GM12878 (cell line): ENCODE measurements around the gene WBP1L. TPM values are rescaled to one million over a fixed set of nuclear protein-coding genes. Genes with fewer than 3 reads are reported as not detected.

Experiments
- ATAC-seq: fragments of 200-7000 bp; cut with Tn5 transposase; 3 replicates; pipeline ENCODE4 v1.9.1; 2020; ENCODE audit warnings: mild to moderate bottlenecking, moderate library complexity
- BruUV-seq: library from RNA; stranded (reverse); fragments of 400-500 nt; replicated peaks from 2 replicates; lab custom pipeline; 2021; lab: Mats Ljungman, UMichigan
- CTCF ChIA-PET: fragments of 300-600 bp; sonication (Branson Sonifier 250); formaldehyde crosslinking; extraction: SDS; loops from one replicate; lab custom pipeline; 2021; ENCODE audit warnings: inconsistent platforms; lab: Yijun Ruan, JAX
- POLR2A ChIA-PET: fragments of 350-600 bp; formaldehyde crosslinking; extraction: SDS; loops from one replicate; lab custom pipeline; 2021; ENCODE audit warnings: inconsistent platforms; lab: Charles Lee
- RAD21 ChIA-PET: fragments of 300-600 bp; sonication (Branson Sonifier 250); formaldehyde crosslinking; loops from one replicate; lab custom pipeline; 2023; ENCODE audit warnings: antibody characterized with exemption; ENCODE audit not compliant: unreplicated experiment; lab: Charles Lee
- SMC1A ChIA-PET: fragments of 300-600 bp; sonication (Branson Sonifier 250); formaldehyde crosslinking; loops from one replicate; lab custom pipeline; 2023; ENCODE audit not compliant: unreplicated experiment, uncharacterized antibody; lab: Charles Lee
- DNase-seq: peaks from one replicate; pipeline ENCODE4 v3.0.0-alpha.2; 2011; ENCODE audit warnings: low read depth, low spot score
- FAIRE-seq: peaks from 3 replicates; lab custom pipeline; 2011; peaks lifted over from hg19 to GRCh38; lab: Jason Lieb, UNC
- H2AFZ ChIP-seq: 2 replicates; pipeline ENCODE4 v1.6.0; 2011; ENCODE audit warnings: low read depth, low read length, control low read depth; ENCODE audit not compliant: control insufficient read depth
- H3K27ac ChIP-seq: 2 replicates; pipeline ENCODE4 v1.5.1; 2011; ENCODE audit warnings: control low read depth; ENCODE audit not compliant: control insufficient read depth, insufficient read depth
- H3K27me3 ChIP-seq, 2 experiments: replicated peaks in 1 of 2; 2 replicates each; pipeline versions ENCODE4 v1.6.0 to v1.6.1; 2011; ENCODE audit warnings: low read length in 1 of 2; ENCODE audit not compliant: control insufficient read depth in 2 of 2, insufficient read depth in 2 of 2
- H3K36me3 ChIP-seq, 2 experiments: 2 replicates each; pipeline ENCODE4 v1.5.1; 2011; ENCODE audit warnings: low read length in 1 of 2; ENCODE audit not compliant: control insufficient read depth in 2 of 2, insufficient read depth in 2 of 2
- H3K4me1 ChIP-seq: 2 replicates; pipeline ENCODE4 v1.6.1; 2011; ENCODE audit warnings: mild to moderate bottlenecking, low read length, moderate library complexity, mixed read lengths; ENCODE audit not compliant: control insufficient read depth, insufficient read depth
- H3K4me2 ChIP-seq: 2 replicates; pipeline ENCODE4 v1.6.0; 2011; ENCODE audit warnings: control low read depth; ENCODE audit not compliant: control insufficient read depth, insufficient read depth
- H3K4me3 ChIP-seq: fragments of 200-600 bp; sonication (generic); 2 replicates; pipeline ENCODE4 v1.5.1; 2016
- H3K79me2 ChIP-seq: 2 replicates; pipeline ENCODE4 v1.6.0; 2011; ENCODE audit warnings: low read length; ENCODE audit not compliant: control insufficient read depth, insufficient read depth
- H3K9ac ChIP-seq: 2 replicates; pipeline ENCODE4 v1.8.0; 2011; ENCODE audit warnings: low read length, control low read depth, mixed read lengths; ENCODE audit not compliant: control insufficient read depth, insufficient read depth
- H3K9me3 ChIP-seq: replicated peaks from 3 replicates; pipeline ENCODE4 v1.5.1; 2011; ENCODE audit warnings: mild to moderate bottlenecking, low read length; ENCODE audit not compliant: control insufficient read depth, insufficient read depth
- H4K20me1 ChIP-seq: 2 replicates; pipeline ENCODE4 v1.6.0; 2011; ENCODE audit not compliant: control insufficient read depth, insufficient read depth
- ATF7 ChIP-seq: fragments of 450-650 bp; IDR thresholded peaks from 2 replicates; pipeline ENCODE4 v1.6.1; 2016; ENCODE audit warnings: low read depth, mild to moderate bottlenecking
- BACH1 ChIP-seq: fragments of 450-650 bp; IDR thresholded peaks from 2 replicates; pipeline ENCODE4 v1.6.1; 2017; ENCODE audit warnings: mild to moderate bottlenecking, borderline replicate concordance
- CHD4 ChIP-seq: fragments of 200-600 bp; sonication (generic); IDR thresholded peaks from 2 replicates; pipeline ENCODE4 v1.6.1; 2016; ENCODE audit warnings: mild to moderate bottlenecking
- CREB1 ChIP-seq: IDR thresholded peaks from 2 replicates; pipeline ENCODE4 v1.6.1; 2012; ENCODE audit warnings: low read depth, mild to moderate bottlenecking, inconsistent platforms
- FOXK2 ChIP-seq: fragments of 450-650 bp; IDR thresholded peaks from 2 replicates; pipeline ENCODE4 v1.6.1; 2017; ENCODE audit warnings: mild to moderate bottlenecking, moderate library complexity
- IKZF1 ChIP-seq: fragments of 450-650 bp; conservative IDR thresholded peaks from 2 replicates; pipeline ENCODE4 v1.6.1; 2017; ENCODE audit warnings: antibody characterized with exemption, mild to moderate bottlenecking
- MYC ChIP-seq: IDR thresholded peaks from 2 replicates; pipeline ENCODE4 v1.6.1; 2011; ENCODE audit warnings: mild to moderate bottlenecking, low read length, moderate library complexity, inconsistent platforms; ENCODE audit not compliant: insufficient read depth, insufficient replicate concordance, insufficient read length, severe bottlenecking
- PAX5 ChIP-seq: IDR thresholded peaks from 2 replicates; pipeline ENCODE4 v1.6.1; 2011; ENCODE audit warnings: low read depth, low read length, borderline replicate concordance
- POU2F2 ChIP-seq: IDR thresholded peaks from 3 replicates; pipeline ENCODE4 v1.6.1; 2011; ENCODE audit warnings: low read depth, mild to moderate bottlenecking, low read length, borderline replicate concordance
- RAD51 ChIP-seq: fragments of 450-650 bp; IDR thresholded peaks from 2 replicates; pipeline ENCODE4 v1.6.1; 2016; ENCODE audit warnings: moderate library complexity, mild to moderate bottlenecking, inconsistent platforms
- RELA ChIP-seq: fragments of 450-650 bp; IDR thresholded peaks from 2 replicates; pipeline ENCODE4 v1.8.0; 2014; ENCODE audit warnings: borderline replicate concordance; ENCODE audit not compliant: partially characterized antibody
- SMAD1 ChIP-seq: fragments of 450-650 bp; IDR thresholded peaks from 2 replicates; pipeline ENCODE4 v1.6.1; 2018; ENCODE audit warnings: mild to moderate bottlenecking, low read depth; ENCODE audit not compliant: partially characterized antibody
- SMARCA5 ChIP-seq: fragments of 450-650 bp; IDR thresholded peaks from 2 replicates; pipeline ENCODE4 v1.6.1; 2017; ENCODE audit warnings: mild to moderate bottlenecking
- SMC3 ChIP-seq: IDR thresholded peaks from 2 replicates; pipeline ENCODE4 v1.6.1; 2011; ENCODE audit warnings: low read length, improper control_type of control experiment, borderline replicate concordance
- TBL1XR1 ChIP-seq: IDR thresholded peaks from 2 replicates; pipeline ENCODE4 v1.6.1; 2012; ENCODE audit warnings: low read depth, low read length, improper control_type of control experiment
- WGBS: methylation state at CpG from one replicate; pipeline ENCODE4 v1.1.6; 2016; ENCODE audit warnings: low lambda C conversion rate; ENCODE audit not compliant: insufficient replicate concordance, insufficient coverage; ENCODE audit errors: missing lambda C conversion rate; 5-methylcytosine and 5-hydroxymethylcytosine counted together
- in situ Hi-C: fragments of 300-500 bp; cut with MboI; formaldehyde crosslinking; loops from 9 replicates; pipeline ENCODE4 v1.14.3; 2018; ENCODE audit warnings: mixed read lengths
- intact Hi-C: fragments of 100-400 bp; cut with micrococcal nuclease; formaldehyde crosslinking; loops from one replicate; pipeline ENCODE4 v1.14.2; 2022; ENCODE audit not compliant: unreplicated experiment
- polyA plus RNA-seq, 11 experiments: library from polyadenylated mRNA; depleted of rRNA in 4 of 11; unstranded in 6 of 11; stranded (reverse) in 5 of 11; fragments of >200 nt; fragmentation: Nextera tagmentation in 4 of 11; fragmentation: Illumina TruSeq in 1 of 11; extraction: Ambion mirVana in 4 of 11; extraction: Trizol in 1 of 11; gene quantifications; 1 replicate in 1 of 11; 2 replicates in 10 of 11; pipeline versions ENCODE4 v1.2.1 to v1.2.3, GENCODE V29; 2011 to 2016; ENCODE audit warnings: inconsistent platforms in 2 of 11, missing spikeins in 2 of 11, low read depth in 1 of 11
- total RNA-seq, 4 experiments: library from RNA; depleted of rRNA in 3 of 4; stranded (reverse); fragments of >200 nt in 3 of 4; fragmentation: Illumina TruSeq in 1 of 4; extraction: Trizol in 1 of 4; gene quantifications; 2 replicates each; pipeline versions ENCODE4 v1.2.1 to v1.2.3, GENCODE V29; 2013 to 2021
- TF ChIP-seq, protein P1 (sequence below): fragments of 450-650 bp; formaldehyde crosslinking; IDR thresholded peaks from 2 replicates; pipeline ENCODE4 v1.4.0; 2020; ENCODE audit warnings: mild to moderate bottlenecking, moderate library complexity
- TF ChIP-seq, protein P2 (sequence below): IDR thresholded peaks from 2 replicates; pipeline ENCODE4 v1.6.1; 2012; ENCODE audit warnings: low read length, inconsistent platforms

The WBP1L gene
- total and polyA plus RNA-seq, 10 of the 15 experiments (the other 5 are each of a cell fraction or from before 2014, with no cell fraction given), result 3.7 to 18.8 (median 12.3) TPM

DNA sequence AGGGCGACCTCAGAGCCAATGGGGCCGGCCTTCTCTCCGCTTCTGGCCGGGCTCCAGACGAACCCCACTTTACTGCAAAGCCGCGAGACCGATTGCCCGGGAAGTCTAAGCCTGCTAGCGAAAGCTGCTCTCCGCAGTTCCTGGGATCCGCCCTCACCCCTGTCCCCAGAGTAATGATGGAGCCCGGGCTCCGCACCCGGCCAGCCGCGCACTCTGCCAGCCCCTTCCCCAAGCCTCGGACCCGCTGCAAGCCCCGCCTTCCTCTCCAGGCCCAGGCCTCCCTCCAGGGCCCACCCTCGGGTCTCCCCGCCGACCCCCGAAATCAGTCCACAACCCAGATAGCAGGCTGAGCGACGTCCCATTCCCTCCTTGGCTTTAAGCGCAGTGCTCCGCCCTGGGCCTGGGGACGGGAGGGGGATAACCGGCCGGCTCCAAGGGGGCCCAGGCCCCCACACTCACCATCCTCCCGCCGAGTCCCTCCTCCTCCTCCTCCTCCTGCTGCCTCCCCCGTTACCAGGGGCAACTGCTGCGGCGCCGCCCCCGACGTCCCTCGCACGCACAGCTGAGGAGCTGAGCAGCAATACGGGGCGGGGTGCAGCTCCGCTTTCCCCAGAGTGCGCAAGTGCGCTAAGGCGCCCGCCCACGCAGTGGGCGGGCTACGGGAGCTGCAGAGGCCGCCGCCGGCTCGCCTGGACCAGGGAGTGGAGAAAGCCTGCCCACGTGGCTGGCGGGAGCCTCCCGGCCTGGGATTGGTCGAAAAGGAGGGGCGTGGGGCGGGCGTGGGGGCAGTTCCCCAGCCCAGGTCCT is 29.7 kb upstream of the WBP1L start, which contains the start of gene ARL3:
ARL3 (minus strand) TSS at position 584 of the 807 bp plus-strand sequence; CDS start at position 462, 122 bp downstream.
- FAIRE-seq (peak; percentile 86), DNase-seq (peak; percentile 94), ATAC-seq (peak; percentile 84)
- ChIA-PET CTCF (interaction anchor here (0.7 to 8.5 kb wide), 16 partner anchors 13 to 1801 kb away, joined by 3 to 114 read pairs (median 3); partner anchors contain the start of genes SLF2 and TRIM8), RAD21 (interaction anchor here (0.6 to 9.6 kb wide), 15 partner anchors 12 to 1673 kb away, joined by 3 to 140 read pairs (median 5); partner anchors contain the start of genes TRIM8 and WBP1L), POLR2A (interaction anchor here (0.5 to 5.8 kb wide), 28 partner anchors 7 to 1407 kb away, joined by 3 to 73 read pairs (median 3); partner anchors contain the start of genes CNNM2, TRIM8 and WBP1L), SMC1A (interaction anchor here (0.9 to 9.5 kb wide), 12 partner anchors 13 to 756 kb away, joined by 3 to 140 read pairs (median 6); partner anchors contain the start of genes CYP17A1, SUFU and TRIM8)
- intact Hi-C loops, result loop anchor here (2.0 to 10.0 kb wide), 4 partner anchors 35 to 282 kb away; partner anchors contain the start of genes ACTR1A, CUEDC2 and SUFU
- Histone ChIP-seq H3K9me3 (no peaks in the 10 kb centered on the region), H3K4me2 (peak within 1 kb of the TSS; percentile 98), H3K36me3 (peaks cover 0 to 2% of the 10 kb centered on the region in 2 experiments; a peak in 1 of 4 replicates), H3K4me3 (peak within 1 kb of the TSS; percentile 92), H3K27ac (peak within 1 kb of the TSS; percentile 88), H3K9ac (peak within 1 kb of the TSS; percentile 85), H2AFZ (peak within 1 kb of the TSS; percentile 94), H3K4me1 (peaks cover 17% of the 10 kb centered on the region), H3K27me3 (no peaks in the 10 kb centered on the region), H4K20me1 (no peaks in the 10 kb centered on the region), H3K79me2 (peaks cover 72% of the 10 kb centered on the region)
- 2% methylated on average over 59 of the region's 62 CpGs for WGBS
- BruUV-seq, result no TSS peak
- in situ Hi-C loops, result no loop called here
- TF ChIP-seq CREB1 (peak; percentile 48; the same call in 1 of the 2 replicates), POU2F2 (0 out of 3 replicates have a peak, but pooled peaks have one; percentile 16), SMAD1 (no peak), MYC (no peak), CHD4 (no peak), FOXK2 (no peak), BACH1 (peak; percentile 43), RELA (no peak), SMARCA5 (no peak), IKZF1 (peak; percentile 74), PAX5 (no peak), TBL1XR1 (peak; percentile 60; the same call in 1 of the 2 replicates), SMC3 (no peak), RAD51 (peak; percentile 87), ATF7 (no peak)
- TF ChIP-seq, protein P1, sequence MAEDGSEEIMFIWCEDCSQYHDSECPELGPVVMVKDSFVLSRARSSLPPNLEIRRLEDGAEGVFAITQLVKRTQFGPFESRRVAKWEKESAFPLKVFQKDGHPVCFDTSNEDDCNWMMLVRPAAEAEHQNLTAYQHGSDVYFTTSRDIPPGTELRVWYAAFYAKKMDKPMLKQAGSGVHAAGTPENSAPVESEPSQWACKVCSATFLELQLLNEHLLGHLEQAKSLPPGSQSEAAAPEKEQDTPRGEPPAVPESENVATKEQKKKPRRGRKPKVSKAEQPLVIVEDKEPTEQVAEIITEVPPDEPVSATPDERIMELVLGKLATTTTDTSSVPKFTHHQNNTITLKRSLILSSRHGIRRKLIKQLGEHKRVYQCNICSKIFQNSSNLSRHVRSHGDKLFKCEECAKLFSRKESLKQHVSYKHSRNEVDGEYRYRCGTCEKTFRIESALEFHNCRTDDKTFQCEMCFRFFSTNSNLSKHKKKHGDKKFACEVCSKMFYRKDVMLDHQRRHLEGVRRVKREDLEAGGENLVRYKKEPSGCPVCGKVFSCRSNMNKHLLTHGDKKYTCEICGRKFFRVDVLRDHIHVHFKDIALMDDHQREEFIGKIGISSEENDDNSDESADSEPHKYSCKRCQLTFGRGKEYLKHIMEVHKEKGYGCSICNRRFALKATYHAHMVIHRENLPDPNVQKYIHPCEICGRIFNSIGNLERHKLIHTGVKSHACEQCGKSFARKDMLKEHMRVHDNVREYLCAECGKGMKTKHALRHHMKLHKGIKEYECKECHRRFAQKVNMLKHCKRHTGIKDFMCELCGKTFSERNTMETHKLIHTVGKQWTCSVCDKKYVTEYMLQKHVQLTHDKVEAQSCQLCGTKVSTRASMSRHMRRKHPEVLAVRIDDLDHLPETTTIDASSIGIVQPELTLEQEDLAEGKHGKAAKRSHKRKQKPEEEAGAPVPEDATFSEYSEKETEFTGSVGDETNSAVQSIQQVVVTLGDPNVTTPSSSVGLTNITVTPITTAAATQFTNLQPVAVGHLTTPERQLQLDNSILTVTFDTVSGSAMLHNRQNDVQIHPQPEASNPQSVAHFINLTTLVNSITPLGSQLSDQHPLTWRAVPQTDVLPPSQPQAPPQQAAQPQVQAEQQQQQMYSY, result no peak
- TF ChIP-seq, protein P2, sequence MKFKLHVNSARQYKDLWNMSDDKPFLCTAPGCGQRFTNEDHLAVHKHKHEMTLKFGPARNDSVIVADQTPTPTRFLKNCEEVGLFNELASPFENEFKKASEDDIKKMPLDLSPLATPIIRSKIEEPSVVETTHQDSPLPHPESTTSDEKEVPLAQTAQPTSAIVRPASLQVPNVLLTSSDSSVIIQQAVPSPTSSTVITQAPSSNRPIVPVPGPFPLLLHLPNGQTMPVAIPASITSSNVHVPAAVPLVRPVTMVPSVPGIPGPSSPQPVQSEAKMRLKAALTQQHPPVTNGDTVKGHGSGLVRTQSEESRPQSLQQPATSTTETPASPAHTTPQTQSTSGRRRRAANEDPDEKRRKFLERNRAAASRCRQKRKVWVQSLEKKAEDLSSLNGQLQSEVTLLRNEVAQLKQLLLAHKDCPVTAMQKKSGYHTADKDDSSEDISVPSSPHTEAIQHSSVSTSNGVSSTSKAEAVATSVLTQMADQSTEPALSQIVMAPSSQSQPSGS, result no peak
